GM12801 (cell line): ENCODE results near the gene STAB2.

Experiments used
- CTCF ChIP-seq: IDR thresholded peaks from one replicate; pipeline ENCODE4 v1.5.1; 2011; ENCODE audit warnings: control low read depth; ENCODE audit not compliant: insufficient read length; ENCODE audit errors: extremely low read depth

STAB2 gene

GRCh38 chr12:103731539-103731938 lies 144.5 kb downstream of the STAB2 start:
- no peak for TF ChIP-seq CTCF

GRCh38 chr12:103734863-103735262 lies 147.8 kb downstream of the STAB2 start:
- TF ChIP-seq CTCF, result no peak

- no peak for TF ChIP-seq CTCF
Observed at GRCh38 chr12:103735291-103735690, 148.2 kb downstream of the STAB2 start.

- TF ChIP-seq CTCF, result no peak
Observed at GRCh38 chr12:103736572-103736971, 149.5 kb downstream of the STAB2 start.

GRCh38 chr12:103737881-103738280 lies 150.8 kb downstream of the STAB2 start:
- no peak for TF ChIP-seq CTCF

- no peak for TF ChIP-seq CTCF
Observed at GRCh38 chr12:103742349-103742932, 155.4 kb downstream of the STAB2 start.

- no peak for TF ChIP-seq CTCF
Observed at GRCh38 chr12:103743788-103744187, 156.7 kb downstream of the STAB2 start.
